ENCODE results near the gene ARAP2.

- TF ChIP-seq EZH2 (IDR thresholded peaks at IDR 0.05), result no peak
- TF ChIP-seq MAX (IDR thresholded peaks at IDR 0.05), result no peak
- TF ChIP-seq ZBTB33 (IDR thresholded peaks at IDR 0.05; ENCODE audit: extremely low read depth, insufficient replicate concordance, low read length), result no peak
- no peak for TF ChIP-seq CTCF (IDR thresholded peaks at IDR 0.05 in 2 of 3, conservative IDR thresholded peaks at IDR 0.05 in 1 of 3; ENCODE audit: borderline replicate concordance in 1 of 3, insufficient read depth in 1 of 3, low read depth in 2 of 3, low read length in 2 of 3)
- no peak for TF ChIP-seq POLR2AphosphoS5 (IDR thresholded peaks at IDR 0.05; ENCODE audit: low read depth, low read length)
- no peak for TF ChIP-seq ZNF274 (IDR thresholded peaks at IDR 0.05; ENCODE audit: low read depth, low read length)
- TF ChIP-seq ZFX (IDR thresholded peaks at IDR 0.05), result no peak
- no peak for TF ChIP-seq RAD21 (IDR thresholded peaks at IDR 0.05; ENCODE audit: low read depth)
- no peak for TF ChIP-seq SRF (IDR thresholded peaks at IDR 0.05; ENCODE audit: low read depth)
- no peak for TF ChIP-seq POLR2A (IDR thresholded peaks at IDR 0.05; ENCODE audit: borderline replicate concordance, extremely low read depth, insufficient read depth, insufficient read length)
- no peak for TF ChIP-seq REST (IDR thresholded peaks at IDR 0.05; ENCODE audit: low read depth)
Observed at GRCh38 chr4:36043901-36044300, 200.4 kb downstream of the ARAP2 start.

Measured in HCT116 (cell line).